GM21529 (cell line): Measurements from ENCODE around the gene CNOT4.
A peak's percentile ranks its signal among the peaks of the same experiment; 100 is the strongest.
"Not testable (repeated sequence)": the region's sequence is repeated elsewhere in the genome, so short reads cannot be mapped to it uniquely, and the experiment has no call there.

Experiments
- ATAC-seq: cut with Tn5 transposase; IDR thresholded peaks from one replicate; pipeline ENCODE4 v1.9.1; 2021; ENCODE audit not compliant: unreplicated experiment

Gene CNOT4

DNA sequence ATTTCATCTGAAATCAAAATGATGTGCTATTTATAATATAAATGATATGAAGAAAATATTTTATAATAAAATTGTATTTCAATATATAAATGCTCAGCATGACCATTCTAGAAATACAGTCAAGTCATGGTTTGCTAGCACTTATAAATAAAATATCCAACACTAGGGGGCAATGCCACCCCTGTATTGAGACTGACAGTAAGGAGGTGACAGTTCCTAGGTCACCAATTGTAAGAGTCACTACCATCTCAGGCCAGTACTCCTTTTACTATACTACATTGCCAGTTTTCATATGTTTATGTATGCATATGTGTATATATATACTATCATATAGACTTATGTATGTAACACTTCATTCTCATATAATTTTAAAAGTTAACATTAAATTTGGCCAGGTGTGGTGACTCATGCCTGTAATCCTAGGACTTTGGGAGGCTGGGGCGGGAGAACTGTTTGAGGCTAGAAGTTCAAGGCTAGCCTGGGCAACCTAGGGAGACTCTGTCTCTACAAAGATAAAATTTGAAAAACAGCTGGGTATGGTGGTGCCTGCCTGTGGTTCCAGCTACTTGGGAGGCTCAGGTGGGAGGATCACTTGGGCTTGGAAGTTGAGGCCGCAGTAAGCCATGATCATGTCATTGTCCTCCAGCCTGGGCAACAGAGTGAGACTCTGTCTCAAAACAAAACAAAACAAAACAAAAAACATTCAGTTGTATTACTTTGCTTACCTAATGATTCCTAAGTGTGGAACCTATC lies 2.4 kb upstream of the CNOT4 start:
- peak; percentile 36 for ATAC-seq

DNA sequence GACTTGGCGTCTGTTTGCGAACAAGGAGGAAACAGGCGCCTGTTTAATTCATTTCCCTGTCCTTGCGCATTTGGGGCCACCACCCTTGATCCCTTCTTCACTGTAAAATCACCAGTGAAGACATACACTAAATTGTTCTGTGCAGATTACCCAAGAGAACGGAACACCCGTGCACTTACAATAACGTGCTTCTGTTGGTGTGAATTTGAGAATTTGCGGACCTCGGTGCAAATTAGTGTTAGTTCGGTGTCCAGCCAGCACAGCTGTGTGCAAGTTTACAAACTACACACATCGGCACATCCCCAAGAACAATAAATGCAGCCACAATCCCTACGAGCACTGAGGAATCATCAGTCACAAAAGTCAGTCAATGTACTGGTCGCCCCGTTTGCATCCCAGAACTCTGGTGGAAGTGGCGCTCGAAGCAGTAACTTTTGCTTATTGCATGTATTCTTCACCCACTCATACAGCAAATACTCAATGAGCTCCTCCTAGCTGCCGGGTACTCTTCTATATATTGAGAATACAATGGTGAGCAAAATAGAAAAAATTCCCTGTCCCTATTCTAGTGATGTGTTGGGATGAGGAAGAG lies 786 bp upstream of the CNOT4 start:
- no peak for ATAC-seq

DNA sequence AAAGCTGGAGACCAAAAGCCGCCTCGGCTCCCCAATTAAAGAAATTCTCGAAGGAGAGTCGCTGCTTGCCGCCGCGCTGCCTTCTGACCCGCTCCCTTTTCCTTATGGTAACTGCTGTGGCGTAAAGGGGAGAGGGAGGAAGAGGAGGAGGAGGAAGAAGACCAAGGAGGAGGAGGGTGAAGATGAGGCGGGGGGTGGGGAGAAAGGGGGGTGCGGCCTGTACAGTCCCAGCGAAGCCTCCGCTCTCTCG lies 388 bp downstream of the CNOT4 start:
- no peak for ATAC-seq

DNA sequence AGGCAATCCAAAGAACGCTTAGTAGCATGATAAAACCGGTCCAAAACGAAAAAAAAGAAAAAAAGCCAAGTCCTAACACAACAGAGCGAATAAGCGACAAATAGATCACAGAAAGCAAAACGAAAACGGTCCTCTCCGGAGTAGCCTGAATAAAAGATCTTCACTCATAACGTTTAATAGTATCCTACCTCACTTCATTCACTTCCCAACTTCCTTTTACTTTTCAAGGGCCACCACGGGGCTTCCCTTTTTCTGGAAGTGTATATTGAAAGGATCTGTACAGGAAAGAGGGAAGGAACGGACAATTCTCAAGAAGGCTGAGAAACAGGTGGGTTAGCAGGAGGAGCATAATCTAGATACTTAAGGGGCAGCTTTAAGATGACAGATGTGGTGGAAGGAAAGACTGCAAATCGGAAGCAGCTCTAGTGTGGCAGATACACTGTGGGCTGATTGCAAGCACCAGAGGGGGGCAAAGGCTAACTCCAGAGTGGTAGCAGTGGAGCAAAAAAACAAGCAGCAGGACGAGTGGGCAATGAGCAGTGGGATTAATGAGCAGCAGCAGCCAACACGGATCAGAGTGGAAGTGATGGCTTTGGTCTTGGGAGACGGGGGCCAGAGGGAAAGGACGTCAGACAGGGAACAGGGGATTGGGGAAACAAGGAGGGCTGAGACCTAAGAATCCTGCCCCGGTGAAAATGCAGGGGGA lies 866 bp downstream of the CNOT4 start:
- peak; percentile 21 for ATAC-seq

DNA sequence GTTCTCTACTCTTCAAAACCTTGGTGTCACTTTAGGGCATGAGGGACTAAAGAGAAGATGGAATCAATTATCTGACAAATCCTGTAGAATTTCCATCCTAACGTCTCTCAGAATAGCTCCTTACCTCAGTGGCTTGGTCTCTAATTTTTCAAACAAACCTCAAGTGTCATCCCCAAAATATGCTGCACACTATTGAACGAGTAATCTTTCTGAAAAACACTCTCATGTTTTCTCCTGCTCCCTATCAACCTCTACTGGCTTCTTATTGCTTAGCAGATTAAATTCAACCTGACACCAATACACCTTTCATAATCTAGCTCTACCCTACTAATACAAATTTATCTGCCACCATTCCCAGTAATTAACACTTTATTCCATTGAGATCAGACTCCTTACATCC lies 8.5 kb downstream of the CNOT4 start:
- ATAC-seq = no peak

DNA sequence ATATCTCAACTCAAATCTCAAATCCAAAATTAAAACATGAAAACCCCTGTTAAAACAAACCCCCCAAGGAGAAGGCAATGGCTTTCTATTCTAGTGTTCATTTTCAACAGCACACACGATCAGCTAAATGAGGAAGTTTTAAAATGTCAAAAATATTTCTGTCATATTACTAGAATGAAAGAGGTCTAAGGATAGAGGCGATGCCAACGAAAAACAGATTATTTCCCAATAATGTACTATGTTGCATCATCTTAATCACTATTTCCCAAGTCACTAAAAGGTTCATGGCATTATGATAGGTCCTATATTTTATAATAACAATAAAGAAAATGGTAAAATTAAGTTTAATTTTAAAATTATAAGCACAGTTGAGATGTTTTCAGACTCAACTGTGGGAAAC lies 10.1 kb downstream of the CNOT4 start:
- ATAC-seq = no peak

DNA sequence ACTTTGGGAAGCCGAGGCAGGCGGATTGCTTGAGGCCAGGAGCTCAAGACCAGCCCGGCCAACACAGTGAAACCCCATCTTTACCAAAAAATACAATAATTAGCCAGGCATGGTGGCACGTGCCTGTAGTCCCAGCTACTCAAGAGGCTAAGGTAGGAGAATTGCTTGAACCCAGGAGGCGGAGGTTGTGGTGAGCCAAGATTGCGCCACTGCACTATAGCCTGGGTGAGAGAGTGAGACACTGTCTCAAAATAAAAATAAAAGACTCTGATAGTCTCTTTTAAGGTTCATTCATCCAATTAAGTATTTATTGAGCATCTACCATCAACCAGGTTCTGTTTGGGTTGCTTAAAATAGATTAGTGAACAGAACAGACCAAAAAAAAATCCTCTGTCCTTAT lies 12.7 kb downstream of the CNOT4 start:
- ATAC-seq = not testable (repeated sequence)

DNA sequence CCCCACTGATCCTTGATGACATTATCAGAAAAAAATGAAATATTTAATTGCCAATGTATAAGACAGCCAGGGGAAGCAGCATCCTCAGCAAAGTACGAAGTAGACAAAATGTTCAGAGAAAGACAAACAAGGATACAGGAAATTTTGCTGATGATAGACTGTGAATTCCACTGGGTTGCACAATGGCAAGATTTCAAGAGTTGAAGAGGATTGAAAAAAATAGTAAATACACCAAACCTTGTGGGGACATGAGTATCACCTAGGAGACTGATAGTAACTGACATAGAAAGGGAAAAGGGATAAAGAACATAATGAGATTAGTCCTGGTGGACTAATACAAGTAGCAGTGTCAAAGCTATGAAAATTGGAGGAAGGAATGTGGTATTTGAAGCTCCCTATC lies 16.5 kb downstream of the CNOT4 start:
- ATAC-seq = no peak

DNA sequence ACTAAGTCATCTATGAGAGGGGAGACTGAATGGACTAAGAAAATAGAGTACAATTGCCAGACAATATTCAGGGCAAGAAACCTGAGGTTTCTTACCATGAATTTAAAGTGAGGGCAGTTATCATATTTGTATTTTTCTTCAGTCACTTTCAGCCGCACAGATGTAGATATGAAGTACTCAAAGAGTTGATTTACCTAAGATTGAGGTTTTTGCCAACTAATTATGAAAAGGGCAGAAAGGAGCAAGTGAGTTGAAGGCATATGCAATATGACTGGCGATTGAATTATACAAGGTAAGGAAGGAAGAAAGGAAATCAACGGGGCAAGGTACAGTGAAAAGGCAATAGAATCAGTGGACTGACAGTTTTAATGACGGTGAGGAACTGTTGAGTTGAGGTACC lies 17.8 kb downstream of the CNOT4 start:
- no peak for ATAC-seq

DNA sequence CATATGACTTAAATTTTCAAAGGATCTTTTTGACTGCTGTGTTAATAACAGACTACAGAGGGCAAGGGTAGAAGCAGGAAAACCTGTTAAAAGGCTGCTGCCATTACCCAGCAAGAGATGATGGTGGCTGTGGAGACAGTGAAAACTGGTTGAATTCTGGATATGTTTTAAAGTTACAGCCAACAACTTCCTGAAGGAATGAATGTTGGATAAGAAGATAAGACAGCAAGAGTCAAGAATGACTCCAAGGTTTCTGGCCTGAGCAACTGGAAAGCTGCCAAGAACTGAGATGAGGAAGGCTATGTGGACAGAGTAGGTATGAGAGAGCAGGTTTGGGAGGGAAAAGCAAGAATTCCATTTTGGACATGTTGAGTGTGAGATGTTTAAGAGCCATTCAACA lies 19.1 kb downstream of the CNOT4 start:
- no peak for ATAC-seq

DNA sequence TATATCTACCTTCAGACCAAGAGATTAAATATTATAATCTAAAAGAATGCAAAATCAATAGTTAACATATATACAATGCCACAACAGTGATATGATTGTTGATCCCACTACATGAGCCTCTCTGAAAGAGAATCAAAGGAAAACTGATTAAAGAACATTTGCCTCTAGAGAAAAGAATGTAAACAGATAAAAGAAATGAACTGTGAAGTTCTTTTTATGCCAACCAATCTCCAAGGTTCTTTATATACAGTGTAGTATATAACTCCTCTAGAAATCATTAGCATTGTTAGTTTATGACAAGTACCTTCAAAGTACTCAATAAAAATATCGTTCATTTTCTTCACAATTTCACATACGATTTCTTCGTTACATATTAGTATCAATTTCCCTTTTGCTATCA lies 20.1 kb downstream of the CNOT4 start:
- ATAC-seq = no peak

DNA sequence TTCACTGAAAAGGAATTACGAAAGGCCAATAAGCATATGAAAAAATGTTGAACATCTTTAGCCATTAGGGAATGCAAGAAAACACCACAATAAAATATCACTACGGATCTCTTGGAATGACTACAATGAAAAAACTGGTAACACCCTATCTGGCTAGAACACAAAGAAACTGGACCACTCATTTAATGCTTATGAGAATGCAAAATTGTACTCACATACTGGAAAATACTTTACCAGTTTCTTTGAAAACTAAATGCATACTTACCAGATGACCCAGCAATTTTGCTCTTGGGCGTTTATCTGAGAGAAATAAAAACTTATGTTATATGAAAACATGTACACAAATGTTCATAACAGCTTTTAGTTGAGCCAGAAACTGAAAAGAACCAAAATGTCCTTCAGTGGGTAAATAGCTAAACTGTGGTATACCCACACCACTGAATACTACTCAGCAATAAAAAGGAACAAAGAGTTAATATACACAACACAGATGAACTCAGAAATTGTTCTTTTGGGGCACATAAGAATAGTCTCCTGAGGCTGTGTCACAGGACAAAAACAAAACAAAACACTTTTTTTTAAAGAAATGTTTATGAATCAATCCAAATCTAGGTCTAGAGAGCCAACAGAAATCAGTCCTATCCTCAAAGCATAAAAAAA lies 23.5 kb downstream of the CNOT4 start:
- no peak for ATAC-seq

DNA sequence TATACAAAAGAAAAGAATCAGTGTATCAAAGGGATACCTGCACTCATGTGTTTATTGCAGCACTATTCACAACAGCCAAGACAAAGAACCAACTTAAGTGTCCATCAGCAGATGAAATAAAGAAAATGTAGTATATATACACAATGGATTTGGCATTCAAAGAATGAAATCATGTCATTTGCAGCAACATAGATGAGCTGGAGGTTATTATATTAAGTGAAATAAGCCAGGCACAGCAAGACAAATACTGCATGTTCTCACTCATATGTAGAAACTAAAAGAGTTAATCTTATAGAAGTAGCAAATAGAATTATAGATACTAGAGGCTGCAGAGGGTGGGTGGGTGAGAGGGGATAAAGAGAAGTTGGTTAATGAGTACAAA lies 28.3 kb downstream of the CNOT4 start:
- no peak for ATAC-seq

DNA sequence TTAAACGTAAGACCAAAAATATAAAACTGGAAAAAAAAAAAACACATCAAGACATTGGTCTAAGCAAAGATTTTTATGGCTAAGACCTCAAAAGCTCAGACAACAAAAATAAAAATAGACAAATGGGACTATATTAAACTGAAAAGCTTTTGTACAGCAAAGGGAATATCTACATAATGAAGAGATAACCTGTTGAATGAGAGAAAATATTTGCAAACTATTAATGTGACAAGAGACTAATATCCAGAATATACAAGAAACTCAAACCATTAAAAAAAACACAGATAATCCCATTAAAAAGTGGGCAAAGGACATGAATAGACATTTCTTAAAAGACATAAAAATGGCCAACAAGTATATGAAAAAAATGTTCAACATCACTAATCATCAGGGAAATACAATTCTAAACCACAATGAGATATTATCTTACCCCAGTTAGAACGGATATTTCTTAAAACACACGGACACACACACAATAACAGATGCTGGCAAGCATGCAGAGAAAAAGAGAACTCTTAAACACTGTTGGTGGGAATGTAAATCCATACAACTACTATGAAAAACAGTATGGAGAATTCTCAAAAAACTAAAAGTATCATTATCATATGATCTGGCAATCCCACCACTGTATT lies 28.8 kb downstream of the CNOT4 start:
- no peak for ATAC-seq

DNA sequence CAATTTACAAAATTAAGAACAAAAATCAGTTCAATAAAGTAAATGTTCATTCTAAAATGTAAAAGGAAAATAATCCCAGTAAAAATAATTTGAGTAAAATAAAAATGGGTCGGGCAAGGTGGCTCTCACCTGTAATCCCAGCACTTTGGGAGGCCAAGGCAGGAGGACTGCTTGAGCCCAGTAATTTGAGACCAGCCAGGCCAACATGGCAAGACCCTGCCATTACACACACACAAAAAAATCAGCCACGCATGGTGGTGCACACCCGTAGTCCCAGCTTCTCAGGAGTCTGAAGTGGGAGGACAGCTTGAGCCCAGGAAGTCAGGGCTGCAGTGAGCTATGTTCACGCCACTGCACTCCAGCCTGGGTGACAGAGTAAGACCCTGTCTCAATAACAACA lies 34.4 kb downstream of the CNOT4 start:
- ATAC-seq = no peak

DNA sequence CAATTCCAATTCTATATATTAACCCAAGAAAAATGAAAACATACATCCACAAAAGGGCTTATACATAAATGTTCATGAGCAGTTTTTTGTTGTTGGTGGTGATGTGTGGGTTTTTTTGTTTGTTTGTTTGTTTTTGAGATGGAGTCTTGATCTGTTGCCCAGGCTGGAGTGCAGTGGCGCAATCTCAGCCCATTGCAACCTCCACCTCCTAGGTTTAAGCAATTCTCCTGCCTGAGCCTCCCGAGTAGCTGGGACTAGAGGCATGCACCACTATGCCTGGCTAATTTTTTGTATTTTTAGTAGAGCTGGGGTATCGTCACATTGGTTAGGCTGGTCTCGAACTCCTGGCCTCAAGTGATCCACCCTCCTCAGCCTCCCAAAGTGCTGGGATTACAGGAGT lies 40.2 kb downstream of the CNOT4 start:
- not testable (repeated sequence) for ATAC-seq

DNA sequence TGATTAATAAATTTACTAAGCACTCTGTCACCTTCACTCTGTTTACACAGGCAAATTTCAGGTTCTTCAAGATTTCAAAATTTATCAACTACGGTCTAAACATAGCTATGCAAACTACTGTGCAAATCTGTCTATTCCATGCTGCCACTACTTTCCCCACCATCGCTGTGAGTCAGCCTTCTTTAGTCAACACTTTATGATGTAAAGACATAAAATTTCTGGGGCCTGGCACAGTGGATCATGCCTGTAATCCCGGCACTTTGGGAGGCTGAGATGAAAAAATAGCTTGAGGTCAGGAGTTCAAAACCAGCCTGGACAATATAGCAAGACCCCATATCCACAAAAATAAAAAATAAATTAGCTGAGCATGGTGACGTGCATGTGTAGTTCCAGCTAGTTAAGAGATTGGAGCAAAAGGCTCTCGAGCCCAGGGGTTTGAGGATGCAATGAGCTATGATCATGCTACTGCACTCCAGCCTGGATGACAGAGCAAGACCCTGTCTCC lies 42.6 kb downstream of the CNOT4 start:
- ATAC-seq = peak; percentile 51

DNA sequence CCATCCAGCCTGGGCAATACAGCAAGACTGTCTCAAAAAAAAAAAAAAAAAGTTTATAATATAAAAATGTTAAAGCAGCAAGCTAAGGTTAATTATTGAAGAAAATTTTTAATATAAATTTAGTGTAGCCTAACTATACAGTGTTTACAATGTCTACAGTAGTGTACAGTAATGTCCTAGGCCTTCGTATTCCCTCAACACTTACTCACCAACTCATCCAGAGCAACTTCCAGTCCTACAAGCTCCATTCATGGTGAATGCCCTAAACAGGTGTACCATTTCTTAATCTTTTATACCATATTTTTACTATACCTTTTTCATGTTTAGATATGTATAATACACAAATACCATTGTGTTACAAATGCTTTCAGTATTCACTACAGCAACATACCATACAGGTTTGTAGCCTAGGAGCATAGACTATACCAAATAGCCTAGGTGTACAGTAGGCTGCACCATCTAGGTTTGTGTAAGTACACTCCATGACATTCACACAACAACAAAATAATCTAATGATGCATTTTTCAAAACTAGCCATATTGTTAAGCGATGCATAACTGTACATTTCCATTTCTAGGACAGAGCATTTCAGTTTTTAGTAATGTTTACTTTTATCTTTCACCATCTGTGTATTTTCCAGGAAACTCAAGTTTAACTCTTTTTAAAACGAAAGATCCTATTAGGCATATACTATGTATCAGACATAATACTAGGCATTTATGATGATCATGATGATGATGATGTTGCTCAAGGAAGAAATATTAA lies 43.3 kb downstream of the CNOT4 start:
- ATAC-seq = no peak

DNA sequence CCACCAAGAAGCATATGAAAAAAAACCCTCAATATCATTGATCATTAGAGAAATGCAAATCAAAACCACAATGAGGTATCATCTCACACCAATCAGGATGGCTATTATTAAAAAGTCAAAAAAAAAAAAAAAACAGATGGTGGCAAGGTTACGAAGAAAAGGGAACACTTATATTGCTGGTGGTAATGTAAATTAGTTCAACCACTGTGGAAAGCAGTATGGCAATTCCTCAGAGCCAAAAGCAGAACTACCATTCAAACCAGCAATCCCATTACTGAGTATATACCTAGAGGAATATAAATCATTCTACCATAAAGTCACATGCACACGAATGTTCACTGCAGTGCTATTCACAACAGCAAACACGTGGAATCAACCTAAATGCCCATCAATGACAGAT lies 46.0 kb downstream of the CNOT4 start:
- no peak for ATAC-seq

DNA sequence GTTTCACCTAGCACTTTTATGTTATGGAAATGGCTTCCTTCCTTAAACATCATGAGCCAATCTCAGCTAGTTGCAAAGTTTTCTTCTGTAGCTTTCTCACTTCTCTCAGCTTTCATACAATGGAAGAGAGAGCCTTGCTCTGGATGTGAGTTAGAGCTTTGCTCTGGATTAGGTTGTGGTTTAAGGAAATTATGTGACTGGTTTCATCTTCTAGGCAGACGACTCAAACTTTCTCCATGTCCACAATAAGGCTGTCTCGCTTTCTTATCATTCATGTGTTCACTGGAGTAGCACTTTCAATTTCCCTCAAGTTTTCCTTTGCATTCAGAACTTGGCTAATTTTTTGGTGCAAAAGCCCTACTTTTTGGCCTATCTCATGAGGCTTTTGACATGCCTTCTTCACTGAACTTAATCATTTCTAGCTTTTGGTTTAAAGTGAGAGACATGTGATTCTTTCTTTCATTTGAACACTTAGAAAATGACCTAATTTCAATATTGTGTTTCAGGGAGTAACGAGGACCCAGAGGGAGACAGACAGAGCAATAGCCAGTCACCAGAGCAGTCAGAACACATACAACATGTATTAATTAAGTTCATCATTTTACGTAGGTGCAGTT lies 49.8 kb downstream of the CNOT4 start:
- ATAC-seq = peak; percentile 53
